Activated T-helper 1 cell treated with anti-CD3 and anti-CD28 coated beads, Interleukin-12 subunit alpha, Interleukin-12 subunit beta, Interleukin-2, Interleukin-4 antibody, amounts not matched to agents 30 ng/mL and 10 ng/mL and 1 ng/mL, durations not matched to agents 14 hours and 24 hours and 36 hours (primary cell): ENCODE data around the gene COL4A2. TPM values are rescaled to one million over a fixed set of nuclear protein-coding genes. Genes with fewer than 3 reads are reported as not detected.
"Not testable (repeated sequence)": the region's sequence is repeated elsewhere in the genome, so short reads cannot be mapped to it uniquely, and the experiment has no call there.

Experiments
- DNase-seq: peaks from one replicate; pipeline ENCODE4 v3.0.0; 2021; ENCODE audit warnings: low spot score
- H3K27ac Mint-ChIP-seq: one replicate; pipeline ENCODE4 v1.8.0; 2021; ENCODE audit warnings: mild to moderate bottlenecking, mixed read lengths
- H3K27me3 Mint-ChIP-seq: one replicate; pipeline ENCODE4 v1.8.0; 2022; ENCODE audit warnings: mild to moderate bottlenecking, moderate library complexity, mixed read lengths; ENCODE audit not compliant: insufficient read depth
- H3K36me3 Mint-ChIP-seq: one replicate; pipeline ENCODE4 v1.8.0; 2021; ENCODE audit warnings: low read depth, mixed read lengths
- H3K4me1 Mint-ChIP-seq: one replicate; pipeline ENCODE4 v1.8.0; 2021; ENCODE audit warnings: low read depth, mixed read lengths
- H3K4me3 Mint-ChIP-seq: one replicate; pipeline ENCODE4 v1.8.0; 2021; ENCODE audit warnings: mild to moderate bottlenecking, moderate library complexity, mixed read lengths
- H3K9me3 Mint-ChIP-seq: one replicate; pipeline ENCODE4 v1.8.0; 2021; ENCODE audit warnings: mixed read lengths
- intact Hi-C: fragments of 100-400 bp; cut with micrococcal nuclease; formaldehyde crosslinking; loops from one replicate; pipeline ENCODE4 v1.15.1; 2024
- total RNA-seq: library from RNA; stranded (reverse); gene quantifications from 2 replicates; pipeline ENCODE4 v1.2.3, GENCODE V29; 2022

The COL4A2 gene
- total RNA-seq, 1 donor from 2014 or later: not detected

- no peak overlapping the region for H3K4me3 Mint-ChIP-seq
- H3K4me1 Mint-ChIP-seq: peaks cover 5% of the 10 kb centered on the region
- H3K27me3 Mint-ChIP-seq: peaks cover 24% of the 10 kb centered on the region
Measured at GRCh38 chr13:110390567-110390966, 83.5 kb downstream of the COL4A2 start.

GRCh38 chr13:110391273-110391672 lies 84.2 kb downstream of the COL4A2 start:
- Mint-ChIP-seq H3K9me3 (peaks cover 3% of the 10 kb centered on the region), H3K27me3 (peaks cover 28% of the 10 kb centered on the region)
- intact Hi-C loops: no loop called here

More at GRCh38 chr13:110390567-110390966, 83.5 kb downstream of the COL4A2 start:
- no peak for DNase-seq
- Mint-ChIP-seq H3K27ac (no peak overlapping the region), H3K36me3 (no peaks in the 10 kb centered on the region), H3K9me3 (peaks cover 3% of the 10 kb centered on the region)
- intact Hi-C loops: no loop called here

GRCh38 chr13:110392510-110393240 lies 85.6 kb downstream of the COL4A2 start:
- no peak for DNase-seq
- Mint-ChIP-seq H3K4me1 (peaks cover 5% of the 10 kb centered on the region), H3K9me3 (peaks cover 3% of the 10 kb centered on the region), H3K4me3 (no peak overlapping the region), H3K27ac (no peak overlapping the region), H3K27me3 (peaks cover 38% of the 10 kb centered on the region), H3K36me3 (no peaks in the 10 kb centered on the region)
- intact Hi-C loops: no loop called here

More at GRCh38 chr13:110391273-110391672, 84.2 kb downstream of the COL4A2 start:
- Mint-ChIP-seq H3K27ac (no peak overlapping the region), H3K36me3 (no peaks in the 10 kb centered on the region), H3K4me1 (peaks cover 5% of the 10 kb centered on the region), H3K4me3 (no peak overlapping the region)
- no peak for DNase-seq

GRCh38 chr13:110393761-110394160 lies 86.7 kb downstream of the COL4A2 start:
- H3K36me3 Mint-ChIP-seq: no peaks in the 10 kb centered on the region
- peaks cover 47% of the 10 kb centered on the region for H3K27me3 Mint-ChIP-seq
- H3K4me1 Mint-ChIP-seq: no peaks in the 10 kb centered on the region
- no peak for DNase-seq
- H3K4me3 Mint-ChIP-seq: no peak overlapping the region
- intact Hi-C loops: no loop called here
- no peak overlapping the region for H3K27ac Mint-ChIP-seq
- H3K9me3 Mint-ChIP-seq: peaks cover 3% of the 10 kb centered on the region

GRCh38 chr13:110394371-110394841 lies 87.3 kb downstream of the COL4A2 start:
- no peak overlapping the region for H3K27ac Mint-ChIP-seq
- no peaks in the 10 kb centered on the region for H3K36me3 Mint-ChIP-seq
- intact Hi-C loops: no loop called here
- H3K4me1 Mint-ChIP-seq: no peaks in the 10 kb centered on the region
- H3K4me3 Mint-ChIP-seq: no peak overlapping the region
- H3K9me3 Mint-ChIP-seq: peaks cover 3% of the 10 kb centered on the region
- no peak for DNase-seq
- peaks cover 45% of the 10 kb centered on the region for H3K27me3 Mint-ChIP-seq

GRCh38 chr13:110395616-110396015 lies 88.5 kb downstream of the COL4A2 start:
- intact Hi-C loops, H3K4me1 Mint-ChIP-seq, H3K27ac Mint-ChIP-seq, H3K4me3 Mint-ChIP-seq, H3K9me3 Mint-ChIP-seq, H3K36me3 Mint-ChIP-seq, DNase-seq: not testable (repeated sequence)
- H3K27me3 Mint-ChIP-seq: peaks cover 56% of the 10 kb centered on the region

- peaks cover 61% of the 10 kb centered on the region for H3K27me3 Mint-ChIP-seq
- no peak overlapping the region for H3K4me3 Mint-ChIP-seq
- H3K4me1 Mint-ChIP-seq: no peaks in the 10 kb centered on the region
- no peaks in the 10 kb centered on the region for H3K9me3 Mint-ChIP-seq
- H3K36me3 Mint-ChIP-seq: no peaks in the 10 kb centered on the region
- no peak overlapping the region for H3K27ac Mint-ChIP-seq
- intact Hi-C loops: no loop called here
- no peak for DNase-seq
Measured at GRCh38 chr13:110396476-110396875, 89.4 kb downstream of the COL4A2 start.

GRCh38 chr13:110396913-110397381 lies 89.9 kb downstream of the COL4A2 start:
- Mint-ChIP-seq H3K27ac (no peak overlapping the region), H3K4me3 (no peak overlapping the region), H3K27me3 (peaks cover 64% of the 10 kb centered on the region), H3K36me3 (no peaks in the 10 kb centered on the region), H3K4me1 (no peaks in the 10 kb centered on the region), H3K9me3 (no peaks in the 10 kb centered on the region)
- intact Hi-C loops: no loop called here
- DNase-seq: no peak

- Mint-ChIP-seq H3K27me3 (peaks cover 65% of the 10 kb centered on the region), H3K27ac (no peak overlapping the region), H3K4me1 (no peaks in the 10 kb centered on the region), H3K9me3 (no peaks in the 10 kb centered on the region), H3K36me3 (no peaks in the 10 kb centered on the region), H3K4me3 (no peak overlapping the region)
- DNase-seq: no peak
- intact Hi-C loops: no loop called here
Measured at GRCh38 chr13:110397436-110398115, 90.5 kb downstream of the COL4A2 start.

GRCh38 chr13:110398564-110399507 lies 91.8 kb downstream of the COL4A2 start:
- no peaks in the 10 kb centered on the region for H3K9me3 Mint-ChIP-seq
- H3K27ac Mint-ChIP-seq: no peak overlapping the region
- intact Hi-C loops: no loop called here
- peaks cover 70% of the 10 kb centered on the region for H3K27me3 Mint-ChIP-seq
- H3K4me1 Mint-ChIP-seq: no peaks in the 10 kb centered on the region
- no peaks in the 10 kb centered on the region for H3K36me3 Mint-ChIP-seq
- DNase-seq: no peak
- no peak overlapping the region for H3K4me3 Mint-ChIP-seq

- Mint-ChIP-seq H3K27me3 (peaks cover 70% of the 10 kb centered on the region), H3K4me3 (no peak overlapping the region), H3K4me1 (no peaks in the 10 kb centered on the region)
Measured at GRCh38 chr13:110399801-110400200, 92.7 kb downstream of the COL4A2 start.

GRCh38 chr13:110400786-110401533 lies 93.9 kb downstream of the COL4A2 start:
- Mint-ChIP-seq H3K36me3 (no peaks in the 10 kb centered on the region), H3K27me3 (peaks cover 74% of the 10 kb centered on the region), H3K4me3 (no peak overlapping the region), H3K4me1 (peaks cover 8% of the 10 kb centered on the region), H3K9me3 (no peaks in the 10 kb centered on the region), H3K27ac (no peak overlapping the region)
- DNase-seq: no peak
- intact Hi-C loops: no loop called here

More at GRCh38 chr13:110399801-110400200, 92.7 kb downstream of the COL4A2 start:
- Mint-ChIP-seq H3K9me3 (no peaks in the 10 kb centered on the region), H3K27ac (no peak overlapping the region), H3K36me3 (no peaks in the 10 kb centered on the region)
- intact Hi-C loops: no loop called here
- no peak for DNase-seq
